ENCODE data around the gene SLC39A9.

DNA sequence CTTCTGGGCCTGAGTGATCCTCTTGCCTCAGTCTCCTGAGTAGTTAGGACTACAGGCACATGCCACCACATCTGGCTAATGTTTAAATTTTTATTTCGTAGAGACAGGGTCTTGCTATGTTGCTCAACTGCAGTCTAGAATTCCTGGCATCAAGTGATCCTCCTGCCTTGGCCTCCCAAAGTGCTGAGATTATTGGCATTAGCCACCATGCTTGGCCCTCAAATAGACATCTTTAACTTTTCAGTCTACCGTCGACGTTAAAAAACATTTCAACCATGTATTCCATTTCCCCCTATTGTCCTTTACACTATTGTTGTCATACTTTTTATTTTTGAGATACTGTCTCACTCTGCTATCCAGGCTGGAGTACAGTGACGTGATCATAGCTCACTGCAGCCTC lies 22.8 kb upstream of the SLC39A9 start:
- TF ChIP-seq, protein P1, sequence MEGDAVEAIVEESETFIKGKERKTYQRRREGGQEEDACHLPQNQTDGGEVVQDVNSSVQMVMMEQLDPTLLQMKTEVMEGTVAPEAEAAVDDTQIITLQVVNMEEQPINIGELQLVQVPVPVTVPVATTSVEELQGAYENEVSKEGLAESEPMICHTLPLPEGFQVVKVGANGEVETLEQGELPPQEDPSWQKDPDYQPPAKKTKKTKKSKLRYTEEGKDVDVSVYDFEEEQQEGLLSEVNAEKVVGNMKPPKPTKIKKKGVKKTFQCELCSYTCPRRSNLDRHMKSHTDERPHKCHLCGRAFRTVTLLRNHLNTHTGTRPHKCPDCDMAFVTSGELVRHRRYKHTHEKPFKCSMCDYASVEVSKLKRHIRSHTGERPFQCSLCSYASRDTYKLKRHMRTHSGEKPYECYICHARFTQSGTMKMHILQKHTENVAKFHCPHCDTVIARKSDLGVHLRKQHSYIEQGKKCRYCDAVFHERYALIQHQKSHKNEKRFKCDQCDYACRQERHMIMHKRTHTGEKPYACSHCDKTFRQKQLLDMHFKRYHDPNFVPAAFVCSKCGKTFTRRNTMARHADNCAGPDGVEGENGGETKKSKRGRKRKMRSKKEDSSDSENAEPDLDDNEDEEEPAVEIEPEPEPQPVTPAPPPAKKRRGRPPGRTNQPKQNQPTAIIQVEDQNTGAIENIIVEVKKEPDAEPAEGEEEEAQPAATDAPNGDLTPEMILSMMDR (IDR thresholded peaks at IDR 0.05), result no peak
- TF ChIP-seq POLR2A (IDR thresholded peaks at IDR 0.05), result no peak
